PFSK-1 (cell line): ENCODE measurements around the gene TP53AIP1.

Experiments
- FOXP2 ChIP-seq: optimal IDR thresholded peaks from 2 replicates; pipeline ENCODE3; 2011; ENCODE audit warnings: borderline replicate concordance, control low read depth, inconsistent platforms; ENCODE audit not compliant: insufficient read depth; ENCODE audit errors: extremely low read length, extremely low read depth
- POLR2AphosphoS5 ChIP-seq: IDR thresholded peaks from 2 replicates; pipeline ENCODE4 v1.6.1; 2012; ENCODE audit warnings: low read depth, mild to moderate bottlenecking, control low read depth, low read length, moderate library complexity
- REST ChIP-seq, 2 experiments: IDR thresholded peaks; 2 replicates each; pipeline versions ENCODE4 v1.6.1 to v1.8.0; 2011 to 2012; ENCODE audit warnings: low read depth in 2 of 2, low read length in 2 of 2, control low read depth in 1 of 2, inconsistent platforms in 1 of 2, mild to moderate bottlenecking in 1 of 2, moderate library complexity in 1 of 2; ENCODE audit not compliant: insufficient read depth in 1 of 2
- SIN3A ChIP-seq: IDR thresholded peaks from 2 replicates; pipeline ENCODE4 v1.6.1; 2012; ENCODE audit warnings: mild to moderate bottlenecking, low read length, moderate library complexity, borderline replicate concordance; ENCODE audit not compliant: insufficient read depth
- TAF1 ChIP-seq: IDR thresholded peaks from 2 replicates; pipeline ENCODE4 v1.6.1; 2012; ENCODE audit warnings: low read length, control low read depth, borderline replicate concordance; ENCODE audit not compliant: insufficient read depth

The TP53AIP1 gene

GRCh38 chr11:128981254-128981653, 38.6 kb upstream of the TP53AIP1 start:
- TF ChIP-seq SIN3A (no peak), FOXP2 (no peak), POLR2AphosphoS5 (no peak), TAF1 (no peak), REST (IDR thresholded peaks at IDR 0.05; ENCODE audit: insufficient read depth in 1 of 2, low read depth in 2 of 2, low read length in 2 of 2) (no peak)

GRCh38 chr11:128970598-128971190, 28.0 kb upstream of the TP53AIP1 start:
- TF ChIP-seq REST (IDR thresholded peaks at IDR 0.05; ENCODE audit: insufficient read depth in 1 of 2, low read depth in 2 of 2, low read length in 2 of 2) (no peak), POLR2AphosphoS5 (no peak), TAF1 (no peak), FOXP2 (no peak), SIN3A (no peak)

- TF ChIP-seq REST (IDR thresholded peaks at IDR 0.05; ENCODE audit: insufficient read depth in 1 of 2, low read depth in 2 of 2, low read length in 2 of 2) (no peak), TAF1 (no peak), FOXP2 (no peak), SIN3A (no peak), POLR2AphosphoS5 (no peak)
Measured at GRCh38 chr11:128968916-128969315, 26.2 kb upstream of the TP53AIP1 start.

- TF ChIP-seq FOXP2 (no peak), TAF1 (no peak), REST (IDR thresholded peaks at IDR 0.05; ENCODE audit: insufficient read depth in 1 of 2, low read depth in 2 of 2, low read length in 2 of 2) (no peak), SIN3A (no peak), POLR2AphosphoS5 (no peak)
Measured at GRCh38 chr11:128967578-128967977, 24.9 kb upstream of the TP53AIP1 start.
